Kidney capillary endothelial cell (primary cell): ENCODE measurements around the gene ANKRD16.
A peak's percentile ranks its signal among the peaks of the same experiment; 100 is the strongest.
"Not testable (repeated sequence)": the region's sequence is repeated elsewhere in the genome, so short reads cannot be mapped to it uniquely, and the experiment has no call there.

ENCODE experiments used
- DNase-seq: peaks from one replicate; pipeline ENCODE4 v3.0.0-alpha.2; 2018; ENCODE audit warnings: low spot score

The ANKRD16 gene

GRCh38 chr10:5835446-5836095 lies 54.1 kb downstream of the ANKRD16 start:
- no peak for DNase-seq

- no peak for DNase-seq
Measured at GRCh38 chr10:5833814-5834213, 55.9 kb downstream of the ANKRD16 start.

GRCh38 chr10:5832946-5833345 lies 56.7 kb downstream of the ANKRD16 start:
- no peak for DNase-seq

- DNase-seq, result no peak
Measured at GRCh38 chr10:5831446-5831782, 58.3 kb downstream of the ANKRD16 start.

- no peak for DNase-seq
Measured at GRCh38 chr10:5830629-5831445, 58.9 kb downstream of the ANKRD16 start.

- no peak for DNase-seq
Measured at GRCh38 chr10:5829267-5829666, 60.4 kb downstream of the ANKRD16 start.

GRCh38 chr10:5828725-5829124 lies 61.0 kb downstream of the ANKRD16 start:
- DNase-seq, result no peak

- no peak for DNase-seq
Measured at GRCh38 chr10:5827841-5828240, 61.9 kb downstream of the ANKRD16 start.

GRCh38 chr10:5826511-5826910 lies 63.2 kb downstream of the ANKRD16 start:
- not testable (repeated sequence) for DNase-seq

GRCh38 chr10:5818894-5819293 lies 70.8 kb downstream of the ANKRD16 start:
- no peak for DNase-seq

- DNase-seq, result no peak
Measured at GRCh38 chr10:5818048-5818331, 71.7 kb downstream of the ANKRD16 start.

- no peak for DNase-seq
Measured at GRCh38 chr10:5817322-5818047, 72.2 kb downstream of the ANKRD16 start.

GRCh38 chr10:5816170-5816569 lies 73.5 kb downstream of the ANKRD16 start:
- DNase-seq, result no peak

- no peak for DNase-seq
Measured at GRCh38 chr10:5814110-5815107, 75.3 kb downstream of the ANKRD16 start.

GRCh38 chr10:5813341-5814109 lies 76.2 kb downstream of the ANKRD16 start, which contains the start of gene GDI2:
TSS of gene GDI2 (minus strand) at chr10:5813434. CDS start at chr10:5813258, 176 bp downstream.
- peak; percentile 96 for DNase-seq

GRCh38 chr10:5813091-5813340 lies 76.7 kb downstream of the ANKRD16 start:
- DNase-seq, result no peak

- peak; percentile 32 for DNase-seq
Measured at GRCh38 chr10:5812283-5813090, 77.2 kb downstream of the ANKRD16 start.
